GM19438 (cell line): Measurements from ENCODE around the gene CHURC1.

Experiments used
- ATAC-seq: cut with Tn5 transposase; IDR thresholded peaks from one replicate; pipeline ENCODE4 v1.9.1; 2021; ENCODE audit warnings: low read depth; ENCODE audit not compliant: unreplicated experiment

CHURC1 gene

DNA sequence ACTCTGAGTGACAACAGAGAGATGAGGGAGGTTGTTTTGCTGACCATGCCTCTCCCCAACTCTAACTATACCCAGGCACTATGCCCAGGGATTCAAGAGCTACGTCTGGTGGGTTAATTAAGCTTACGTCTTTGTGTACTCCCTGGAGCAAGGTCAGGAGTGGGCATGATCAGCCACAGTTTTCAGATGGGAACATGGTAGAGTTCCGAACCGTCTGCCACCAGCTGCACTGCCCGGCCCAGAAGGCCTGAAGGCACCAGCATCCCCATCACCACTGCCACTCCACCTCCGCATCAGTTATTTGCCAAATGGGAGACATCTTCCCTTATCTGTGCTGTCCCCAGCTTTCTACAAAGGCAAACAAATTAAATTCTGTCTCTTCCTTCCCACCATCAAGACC, 39.4 kb downstream of the CHURC1 start:
- no peak for ATAC-seq

DNA sequence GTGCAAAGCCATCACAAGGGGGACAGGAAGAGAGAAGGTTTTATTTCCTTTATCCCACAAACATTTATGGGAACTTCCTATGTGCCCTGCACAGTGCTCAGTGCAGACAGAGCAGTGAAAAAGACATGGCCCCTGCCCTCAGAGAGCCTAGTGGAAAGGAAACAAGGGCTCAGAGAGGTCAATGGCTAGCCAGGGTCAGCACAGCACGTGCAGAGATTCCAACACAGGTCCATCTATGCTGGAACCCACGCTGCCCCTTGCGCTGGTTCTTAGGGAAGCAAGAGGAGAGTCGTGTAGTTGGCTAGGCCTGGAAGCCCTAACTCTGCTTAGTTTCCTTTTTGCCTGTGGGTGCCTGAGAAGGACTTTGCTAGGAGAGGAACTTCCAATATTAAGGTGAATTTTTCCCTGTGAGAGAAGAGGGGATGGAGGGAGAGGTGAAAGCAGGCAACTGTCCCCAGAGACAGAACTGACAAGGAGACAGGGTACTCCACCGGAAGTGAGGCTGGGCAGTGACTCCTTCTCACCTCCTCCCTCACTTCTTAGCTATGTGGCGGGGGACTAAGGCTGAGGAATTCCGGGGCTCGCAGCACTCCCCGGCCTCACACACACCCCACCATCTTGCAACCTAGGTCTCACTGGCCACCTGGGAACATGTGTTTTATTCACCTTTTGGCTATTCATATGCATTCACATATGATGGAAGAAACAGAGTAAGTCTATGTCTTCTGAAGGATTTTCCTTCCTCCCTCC, 40.4 kb downstream of the CHURC1 start:
- ATAC-seq = no peak

DNA sequence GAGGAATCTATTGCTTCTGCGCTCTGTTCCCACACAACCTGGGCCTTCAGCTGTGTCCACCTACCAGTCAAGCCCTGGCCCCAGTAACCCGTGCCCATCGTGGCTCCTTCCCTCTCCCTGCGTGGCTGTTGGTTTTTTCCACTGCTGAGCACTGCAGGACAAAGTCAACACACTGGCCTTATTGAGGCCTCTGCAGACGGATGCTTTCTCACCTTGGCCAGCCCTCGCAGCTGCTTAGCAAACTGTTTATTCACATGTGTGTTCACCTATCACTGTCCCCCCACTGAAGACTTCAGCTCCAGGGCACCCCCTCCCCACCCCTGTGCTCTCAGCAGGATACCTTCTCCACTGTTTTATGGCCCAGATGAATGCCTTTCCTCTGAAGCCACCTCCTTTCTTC, 41.0 kb downstream of the CHURC1 start:
- ATAC-seq = no peak

DNA sequence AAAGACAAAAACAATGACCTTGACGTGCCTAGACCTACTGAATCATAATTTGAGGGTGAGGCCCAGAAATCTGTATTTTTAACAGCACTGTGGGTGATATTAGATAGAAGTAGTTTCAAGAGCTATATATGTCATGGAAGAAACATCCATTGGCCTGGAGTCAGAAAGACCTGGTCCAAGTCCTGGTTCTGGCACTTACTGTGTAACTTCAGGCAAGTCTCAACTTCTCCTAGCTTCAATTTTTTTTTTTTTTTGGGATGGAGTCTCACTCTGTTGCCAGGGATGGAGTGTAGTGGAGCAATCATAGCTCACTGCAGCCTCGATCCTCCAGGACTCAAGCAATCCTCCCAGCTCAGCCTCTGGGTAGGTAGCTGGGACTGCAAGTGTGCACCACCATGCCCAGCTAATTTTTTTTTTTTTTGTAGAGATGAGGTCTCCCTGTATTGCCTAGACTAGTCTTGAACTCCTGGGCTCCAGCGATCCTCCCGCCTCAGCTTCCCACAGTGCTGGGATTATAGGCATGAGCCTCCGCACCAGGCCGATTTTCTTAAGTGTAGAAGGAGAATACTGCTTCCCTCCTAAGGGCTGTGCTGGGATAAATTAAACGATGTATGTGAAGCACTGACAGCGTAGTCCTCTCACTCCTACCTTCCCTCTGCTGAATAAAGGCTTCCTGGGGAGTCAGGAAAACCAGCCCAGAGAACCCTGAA, 42.6 kb downstream of the CHURC1 start:
- ATAC-seq = no peak

DNA sequence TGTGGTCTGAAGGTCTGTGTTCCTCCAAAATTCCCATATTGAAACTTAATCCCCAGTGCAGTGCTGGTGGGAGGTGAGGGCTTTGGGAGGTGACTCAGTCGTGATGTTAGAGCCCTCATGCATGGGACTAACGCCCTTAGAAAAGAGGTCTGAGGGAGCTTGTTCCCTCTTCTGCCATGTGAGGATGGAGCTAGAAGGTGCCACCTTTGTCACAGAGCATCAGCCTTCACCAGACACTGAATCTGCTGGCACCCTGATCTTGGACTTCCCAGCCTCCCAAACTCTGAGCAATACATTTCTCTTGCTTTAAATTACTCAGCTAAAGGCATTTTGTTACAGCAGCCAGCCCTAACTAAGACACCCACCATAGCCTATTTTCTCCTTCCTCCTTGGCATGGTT, 43.9 kb downstream of the CHURC1 start:
- no peak for ATAC-seq

DNA sequence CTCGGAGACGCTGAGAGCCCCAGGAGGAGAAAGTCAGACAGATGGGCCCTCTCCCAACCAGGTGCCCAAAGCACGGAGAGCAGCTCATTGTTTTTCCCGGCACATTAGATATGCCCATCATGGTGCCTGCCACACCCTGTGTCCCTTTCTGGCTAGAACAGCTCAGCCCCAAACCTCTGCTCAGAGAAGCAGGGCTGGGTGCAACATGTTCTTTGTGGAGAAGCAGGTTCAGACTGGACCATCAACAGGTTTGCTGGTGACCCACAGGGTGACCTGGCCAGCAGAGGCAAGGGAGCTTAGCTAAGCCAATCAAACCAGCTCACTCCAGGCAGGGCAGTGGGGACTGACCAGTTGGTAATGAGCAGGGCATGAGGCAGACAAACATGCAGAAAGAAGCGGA, 44.5 kb downstream of the CHURC1 start:
- ATAC-seq = no peak

DNA sequence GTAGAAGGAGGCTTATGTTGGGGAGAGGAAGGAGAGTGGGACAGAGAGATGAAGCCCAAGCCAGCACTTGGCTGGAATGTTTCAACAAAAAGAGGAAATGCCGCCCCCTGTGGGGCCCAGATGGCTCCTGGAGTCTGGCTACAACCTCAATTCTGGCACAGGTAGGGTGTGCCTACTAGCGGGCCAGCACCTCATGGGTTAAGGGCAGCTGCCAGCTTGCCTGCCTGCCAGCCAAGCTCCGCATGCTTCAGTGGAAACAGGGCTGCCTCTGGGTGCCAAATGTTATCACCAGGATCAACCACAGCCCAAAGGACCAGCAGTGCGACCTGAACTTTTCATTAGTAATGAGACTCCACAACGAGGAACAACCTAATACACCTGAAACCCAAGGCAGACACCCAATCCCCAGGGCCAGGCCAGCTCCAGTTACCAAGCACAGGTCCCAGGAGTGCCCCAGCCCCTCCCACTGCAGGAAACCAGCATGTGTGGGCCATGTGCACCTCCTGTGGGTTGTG, 46.6 kb downstream of the CHURC1 start:
- ATAC-seq = no peak

DNA sequence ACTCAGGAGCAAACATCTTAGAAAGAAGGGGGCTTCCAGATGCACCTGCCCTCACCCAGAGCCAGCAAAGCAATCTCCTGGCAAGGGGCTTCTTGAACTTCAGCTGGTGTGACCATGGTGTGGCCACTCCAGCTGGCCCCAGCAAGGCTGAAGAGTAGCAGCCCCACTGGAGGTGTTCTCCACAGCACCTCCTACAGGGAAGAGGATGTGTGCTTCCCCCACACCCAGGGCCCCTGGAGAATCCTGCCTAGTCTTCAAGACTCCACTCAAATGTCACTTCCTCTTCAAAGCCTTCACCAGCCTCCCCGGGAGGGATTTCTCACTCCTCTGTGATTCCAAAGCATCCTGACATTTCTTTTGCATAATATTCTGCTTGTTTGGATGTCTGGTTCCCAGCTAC, 49.4 kb downstream of the CHURC1 start:
- no peak for ATAC-seq

DNA sequence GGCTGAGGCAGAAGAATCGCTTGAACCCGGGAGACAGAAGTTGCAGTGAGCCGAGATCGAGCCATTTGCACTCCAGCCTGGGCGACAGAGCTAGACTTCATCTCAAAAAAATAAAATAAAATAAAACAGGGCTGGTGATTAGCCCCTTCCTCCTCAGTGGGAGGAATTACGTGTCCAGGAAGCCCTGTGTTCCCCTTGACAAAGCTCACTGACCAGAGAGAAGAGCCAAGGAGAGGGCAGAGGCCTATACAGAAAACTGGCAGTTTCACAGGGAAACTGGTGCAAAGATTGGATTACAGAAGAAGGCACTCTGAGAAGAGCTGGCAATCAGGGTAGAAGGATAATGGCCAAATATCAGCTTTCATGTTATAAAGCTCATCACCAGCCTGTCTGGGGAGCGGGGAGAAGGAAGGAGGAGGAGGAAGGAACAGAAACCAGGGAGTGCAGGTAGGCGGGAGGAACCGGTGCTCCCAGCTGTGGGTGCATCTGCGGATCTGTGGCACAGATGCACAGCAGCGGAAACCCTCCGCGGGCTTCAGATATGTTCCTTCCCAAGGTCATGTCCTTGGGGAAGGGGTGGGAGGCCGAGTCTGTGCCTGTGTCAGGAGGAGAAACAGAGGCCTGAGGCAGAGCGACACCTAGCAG, 51.2 kb downstream of the CHURC1 start:
- no peak for ATAC-seq

DNA sequence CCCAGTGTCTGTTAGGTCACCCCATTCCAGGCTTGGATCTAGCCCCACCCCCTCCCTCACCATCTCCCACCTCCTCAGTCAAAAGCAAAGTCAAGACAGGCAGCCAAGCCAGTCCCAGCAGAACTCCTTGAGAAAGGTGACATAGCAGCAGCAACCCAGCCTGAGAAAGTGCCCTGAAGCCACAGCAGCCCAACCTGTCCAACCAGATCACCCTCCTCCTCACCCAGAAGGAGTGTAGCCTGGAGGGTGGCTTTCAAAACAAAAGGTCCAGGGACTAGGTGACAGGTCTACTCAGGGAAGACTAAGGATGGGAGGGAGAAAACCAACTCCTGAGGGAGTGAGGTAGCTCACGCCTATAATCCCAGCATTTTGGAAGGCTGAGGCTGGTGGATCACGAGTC, 52.7 kb downstream of the CHURC1 start:
- ATAC-seq = no peak

DNA sequence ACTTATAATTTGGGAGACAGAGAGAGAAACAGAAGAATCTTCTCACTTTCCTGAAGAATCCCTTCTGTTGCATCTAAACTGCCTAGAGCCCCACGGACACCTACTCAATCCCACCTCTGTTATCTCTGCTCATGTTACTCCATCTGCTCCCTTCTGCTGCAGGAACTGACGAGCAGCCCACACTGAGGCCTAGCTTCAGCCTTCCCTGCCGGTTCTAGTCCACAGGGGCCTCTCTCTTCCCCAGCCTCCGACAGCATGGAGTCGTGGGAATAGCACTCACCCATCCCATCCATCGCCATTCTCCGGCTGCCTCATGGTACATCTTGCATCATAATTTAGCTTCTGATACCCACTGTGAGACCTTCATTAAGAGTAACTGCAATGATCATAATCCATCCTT, 53.9 kb downstream of the CHURC1 start:
- no peak for ATAC-seq

DNA sequence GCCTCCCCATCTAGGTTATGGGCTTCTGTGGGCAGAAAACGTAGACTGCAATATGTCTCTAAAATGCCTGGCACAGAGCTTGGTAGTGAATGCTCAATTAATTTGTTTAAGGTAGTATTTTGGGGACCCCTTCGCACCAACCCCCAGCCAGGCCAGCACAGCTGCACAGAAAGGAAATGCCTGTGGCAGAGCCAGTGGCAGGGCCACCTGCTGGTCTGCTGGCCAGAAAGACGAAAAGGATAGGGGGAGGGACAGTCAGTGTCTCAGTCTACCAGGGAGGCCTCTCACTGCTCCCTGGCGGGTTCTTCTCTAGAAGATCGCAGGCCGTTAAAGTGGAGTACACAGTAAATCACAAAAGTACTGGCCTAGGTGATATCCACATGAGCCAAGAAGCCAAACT, 54.4 kb downstream of the CHURC1 start:
- no peak for ATAC-seq

DNA sequence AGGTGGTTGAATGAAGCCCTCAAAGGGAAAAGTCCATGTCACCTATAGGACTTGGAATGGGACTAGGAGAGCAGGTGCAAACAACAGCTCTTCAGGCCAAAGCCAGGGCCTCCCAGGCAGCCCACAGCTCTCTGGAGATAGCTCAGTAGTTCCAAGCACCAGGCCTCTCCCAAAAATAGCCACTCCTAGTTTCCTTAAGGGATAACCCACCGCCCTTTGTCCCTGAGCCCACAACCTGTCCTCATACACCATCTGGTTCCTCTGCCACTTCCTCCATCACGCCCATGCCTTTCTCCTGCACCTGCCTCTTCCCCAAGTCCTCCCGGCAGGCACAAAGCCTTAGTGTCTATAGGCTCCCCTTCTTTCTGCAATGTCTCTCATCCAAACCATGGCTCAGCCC, 55.8 kb downstream of the CHURC1 start:
- no peak for ATAC-seq

DNA sequence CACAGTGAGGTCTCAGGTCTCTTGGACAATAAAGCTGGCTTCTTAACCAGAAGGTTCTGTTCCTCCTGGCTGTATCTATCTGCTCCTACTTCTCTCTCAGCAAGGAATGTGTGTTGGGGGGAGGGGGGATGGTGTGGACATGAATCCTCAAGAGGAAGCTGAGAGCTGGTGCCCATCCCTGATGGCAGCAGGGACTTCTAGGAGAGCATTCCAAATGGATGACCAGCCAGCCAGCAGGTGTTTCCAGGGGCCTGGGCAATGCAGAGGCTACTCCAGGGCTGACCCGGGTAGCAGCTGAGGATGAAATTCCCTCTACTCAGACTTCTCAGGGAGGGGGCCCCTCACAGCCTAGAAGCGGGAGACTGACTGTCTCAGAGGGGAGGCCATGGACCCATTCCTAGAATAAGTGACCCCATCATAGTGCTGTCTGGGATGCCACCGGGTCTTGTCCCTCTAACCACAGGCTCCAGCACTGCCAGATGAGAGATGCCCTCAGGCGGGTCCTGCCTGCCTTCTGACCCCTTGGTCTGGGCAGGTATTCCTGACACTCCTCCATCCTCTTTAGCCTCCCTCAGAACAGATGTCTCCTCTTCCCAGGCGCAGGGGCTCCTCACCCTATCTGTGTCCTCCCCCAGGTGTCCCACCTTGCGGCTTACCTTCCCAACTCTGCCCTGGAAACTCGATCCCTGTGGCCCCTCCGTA, 56.7 kb downstream of the CHURC1 start:
- no peak for ATAC-seq

DNA sequence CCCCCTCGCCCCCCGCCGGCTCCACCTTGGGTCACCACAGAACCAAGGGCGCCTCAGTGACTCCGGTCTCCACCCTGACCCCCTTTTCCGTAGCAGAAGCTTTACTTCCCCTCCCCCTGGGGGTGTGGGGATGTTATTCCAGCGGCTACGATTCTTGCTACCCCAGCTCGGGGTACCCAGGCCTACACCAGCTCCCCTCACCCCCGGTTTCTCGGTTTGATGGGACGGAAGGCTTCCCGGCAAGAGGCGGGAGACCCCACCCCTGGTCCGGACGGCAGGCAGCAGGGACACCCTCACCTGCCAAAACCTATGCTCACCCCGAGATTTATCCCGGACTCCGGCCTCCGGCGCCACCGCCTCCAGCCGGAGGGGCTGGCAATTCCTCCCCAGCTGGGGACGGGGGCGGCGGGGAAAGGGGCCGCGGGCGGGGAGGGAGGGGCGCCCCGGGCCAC, 57.3 kb downstream of the CHURC1 start:
- no peak for ATAC-seq

DNA sequence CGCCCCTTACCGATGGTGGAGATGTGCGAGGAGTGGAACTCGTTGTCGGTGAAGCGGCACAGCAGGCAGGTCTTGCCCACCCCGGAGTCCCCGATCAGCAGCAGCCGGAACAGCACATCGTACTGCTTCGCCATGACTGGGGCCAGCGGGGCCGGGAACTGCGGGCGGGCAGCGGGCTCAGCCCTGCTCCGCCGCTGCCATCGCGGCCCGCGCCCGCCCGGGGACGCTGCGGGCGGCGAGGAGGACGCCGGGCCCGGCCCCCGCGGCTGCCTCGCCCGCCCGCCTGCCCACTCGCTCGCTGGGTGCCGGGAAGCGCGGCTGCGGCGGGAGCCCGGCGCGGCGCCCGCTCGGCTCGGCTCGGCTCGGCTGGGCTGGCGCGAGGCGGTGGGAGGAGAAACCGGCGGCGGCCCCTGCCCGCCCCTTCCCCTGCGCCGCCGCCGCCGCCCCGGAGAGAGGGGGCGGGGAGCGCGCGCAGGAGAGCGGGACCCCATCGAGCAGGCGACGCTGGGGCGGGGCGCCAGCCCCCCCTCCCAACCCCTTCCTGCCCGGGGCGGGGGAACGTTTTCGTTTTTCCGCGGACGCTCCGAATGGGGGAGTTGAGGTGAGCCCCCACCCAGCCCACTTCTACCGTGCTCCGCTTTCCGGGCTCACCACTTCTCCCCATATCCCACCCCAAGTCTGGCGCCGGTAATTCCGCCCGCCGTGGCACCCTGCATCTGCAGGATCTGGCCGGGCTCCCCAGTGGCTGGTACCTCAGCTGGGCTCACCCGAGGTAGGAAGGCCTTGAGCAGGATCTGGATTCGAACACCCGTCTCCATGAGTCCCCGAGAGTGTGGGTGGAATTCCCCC, 57.9 kb downstream of the CHURC1 start, which contains the start of gene RAB15:
Gene RAB15, minus strand, starts transcription at position 394 of the 849 bp plus-strand sequence. Its CDS starts 260 bp downstream, at position 134.
- ATAC-seq = no peak

DNA sequence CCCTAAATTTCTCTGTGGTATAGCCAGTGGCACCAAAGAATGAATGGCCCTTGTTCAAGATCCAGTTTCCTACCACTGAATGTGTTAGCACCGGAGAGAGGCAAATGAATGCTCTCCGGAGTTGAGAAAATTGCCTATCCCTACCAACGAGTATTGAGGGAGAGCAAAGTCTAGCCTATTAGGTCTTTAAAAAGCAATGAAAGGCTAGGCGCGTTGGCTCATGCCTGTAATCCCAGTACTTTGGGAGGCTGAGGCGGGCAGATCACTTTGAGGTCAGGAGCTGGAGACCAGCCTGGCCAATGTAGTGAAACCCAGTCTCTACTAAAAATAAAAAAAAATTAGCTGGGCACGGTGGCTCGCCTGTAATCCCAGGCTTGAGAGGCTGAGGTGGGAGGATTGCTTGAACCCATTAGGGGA, 58.8 kb downstream of the CHURC1 start:
- ATAC-seq = no peak

DNA sequence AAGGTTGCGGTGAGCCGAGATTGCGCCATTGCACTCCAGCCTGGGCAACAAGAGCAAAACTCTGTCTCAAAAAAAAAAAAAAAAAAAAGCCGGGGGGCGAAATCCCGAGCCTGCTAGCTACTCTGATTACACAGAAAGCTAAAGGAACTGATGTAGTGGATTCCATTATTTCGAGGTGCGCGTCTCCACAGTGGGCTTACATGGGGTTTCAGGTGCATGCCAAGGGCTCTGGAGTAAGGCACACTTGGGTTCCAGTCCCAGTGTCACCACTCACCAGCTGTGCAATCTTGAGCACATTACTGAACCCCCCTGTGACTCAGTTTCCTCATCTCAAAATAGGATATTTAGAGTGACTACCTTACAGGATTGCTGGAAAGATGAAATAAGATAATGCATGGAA, 59.6 kb downstream of the CHURC1 start:
- no peak for ATAC-seq

DNA sequence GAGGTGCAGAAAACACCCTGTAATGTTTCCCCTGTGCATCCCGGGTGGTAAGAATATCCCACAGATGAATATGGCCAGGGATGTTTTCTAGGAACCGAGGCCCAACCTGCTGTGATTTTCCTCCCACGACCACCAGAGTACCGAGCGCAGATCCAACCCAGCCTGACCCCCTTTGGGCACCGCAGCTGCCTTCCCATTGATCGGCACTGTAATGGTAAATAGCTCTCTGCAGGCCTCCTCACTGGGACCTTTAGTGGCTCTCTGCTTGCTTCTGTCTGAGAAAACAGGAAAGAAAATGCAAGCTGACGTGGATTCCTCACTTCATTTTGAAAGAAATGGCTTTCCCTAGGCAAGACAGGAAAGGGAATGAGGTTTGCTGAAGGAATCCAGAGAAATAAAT, 60.3 kb downstream of the CHURC1 start:
- no peak for ATAC-seq
